Trophoblast cell (in vitro differentiated cells and primary cell): ENCODE data around the gene RASGEF1C.

Experiments
- DNase-seq, 2 donors: peaks; one replicate each; pipeline ENCODE4 v3.0.0-alpha.2; 2016
- H2AFZ ChIP-seq: 2 replicates; pipeline ENCODE4 v1.6.1; 2013; ENCODE audit warnings: low read length, moderate library complexity, mild to moderate bottlenecking; ENCODE audit not compliant: insufficient read depth, poor library complexity
- H2AK5ac ChIP-seq: 2 replicates; pipeline ENCODE4 v1.6.1; 2013; ENCODE audit warnings: mild to moderate bottlenecking, low read length
- H2BK120ac ChIP-seq: 2 replicates; pipeline ENCODE4 v1.6.1; 2013; ENCODE audit warnings: low read length, mild to moderate bottlenecking, moderate library complexity; ENCODE audit not compliant: insufficient read depth, poor library complexity
- H2BK12ac ChIP-seq: 2 replicates; pipeline ENCODE4 v1.6.1; 2013; ENCODE audit warnings: mild to moderate bottlenecking, low read length, moderate library complexity
- H2BK5ac ChIP-seq: 2 replicates; pipeline ENCODE4 v1.6.1; 2013; ENCODE audit warnings: low read length, low read depth, moderate library complexity, mild to moderate bottlenecking; ENCODE audit not compliant: poor library complexity
- H3K14ac ChIP-seq: 2 replicates; pipeline ENCODE4 v1.6.1; 2013; ENCODE audit warnings: mild to moderate bottlenecking, low read length
- H3K18ac ChIP-seq: 2 replicates; pipeline ENCODE4 v1.6.1; 2013; ENCODE audit warnings: mild to moderate bottlenecking, low read length
- H3K23ac ChIP-seq: 2 replicates; pipeline ENCODE4 v1.6.1; 2013; ENCODE audit warnings: low read length
- H3K27ac ChIP-seq: 2 replicates; pipeline ENCODE4 v1.5.1; 2013; ENCODE audit warnings: low read depth, mild to moderate bottlenecking, inconsistent platforms, low read length, moderate library complexity
- H3K27me3 ChIP-seq: 2 replicates; pipeline ENCODE4 v1.6.1; 2013; ENCODE audit warnings: inconsistent platforms, mild to moderate bottlenecking, low read length, moderate library complexity; ENCODE audit not compliant: insufficient read depth
- H3K36me3 ChIP-seq, 2 experiments: 1 replicate in 1 of 2; 2 replicates in 1 of 2; pipeline ENCODE4 v1.6.1; 2013; ENCODE audit warnings: low read length in 2 of 2, mild to moderate bottlenecking in 2 of 2, moderate library complexity in 1 of 2; ENCODE audit not compliant: insufficient read depth in 2 of 2, control insufficient read depth in 1 of 2
- H3K4ac ChIP-seq: 2 replicates; pipeline ENCODE4 v1.6.1; 2013; ENCODE audit warnings: low read depth, mild to moderate bottlenecking, low read length, moderate library complexity
- H3K4me1 ChIP-seq, 2 experiments: 1 replicate in 1 of 2; 2 replicates in 1 of 2; pipeline ENCODE4 v1.6.1; 2013; ENCODE audit warnings: low read length in 2 of 2, mild to moderate bottlenecking in 2 of 2, moderate library complexity in 1 of 2; ENCODE audit not compliant: insufficient read depth in 2 of 2, control insufficient read depth in 1 of 2
- H3K4me2 ChIP-seq: 2 replicates; pipeline ENCODE4 v1.6.1; 2013; ENCODE audit warnings: inconsistent platforms, mild to moderate bottlenecking, low read length, moderate library complexity
- H3K4me3 ChIP-seq: 2 replicates; pipeline ENCODE4 v1.5.1; 2013; ENCODE audit warnings: mild to moderate bottlenecking, low read depth, low read length, inconsistent platforms
- H3K79me1 ChIP-seq: one replicate; pipeline ENCODE4 v1.6.1; 2013; ENCODE audit warnings: low read length
- H3K79me2 ChIP-seq: 2 replicates; pipeline ENCODE4 v1.6.1; 2013; ENCODE audit warnings: low read length, mild to moderate bottlenecking; ENCODE audit not compliant: control insufficient read depth, insufficient read depth, poor library complexity
- H3K9ac ChIP-seq: 2 replicates; pipeline ENCODE4 v1.6.1; 2013; ENCODE audit warnings: mild to moderate bottlenecking, low read length
- H3K9me3 ChIP-seq: 2 replicates; pipeline ENCODE4 v1.6.1; 2013; ENCODE audit warnings: low read depth, mild to moderate bottlenecking, control low read depth, inconsistent platforms, low read length; ENCODE audit not compliant: insufficient read depth
- H4K12ac ChIP-seq: 2 replicates; pipeline ENCODE4 v1.6.1; 2013; ENCODE audit warnings: low read depth, mild to moderate bottlenecking, low read length, moderate library complexity
- H4K8ac ChIP-seq: 2 replicates; pipeline ENCODE4 v1.6.1; 2013; ENCODE audit warnings: low read depth, mild to moderate bottlenecking, low read length, moderate library complexity
- H4K91ac ChIP-seq: one replicate; pipeline ENCODE4 v1.6.1; 2013; ENCODE audit warnings: low read depth, mild to moderate bottlenecking, low read length, moderate library complexity
- WGBS: extraction: QIAGEN DNeasy Blood & Tissue Kit; methylation state at CpG from one replicate; pipeline ENCODE4 v1.1.7; 2013; ENCODE audit warnings: missing lambda C conversion rate; ENCODE audit not compliant: insufficient read length, insufficient coverage; ENCODE audit errors: extremely low coverage; 5-methylcytosine and 5-hydroxymethylcytosine counted together

Gene RASGEF1C

DNA sequence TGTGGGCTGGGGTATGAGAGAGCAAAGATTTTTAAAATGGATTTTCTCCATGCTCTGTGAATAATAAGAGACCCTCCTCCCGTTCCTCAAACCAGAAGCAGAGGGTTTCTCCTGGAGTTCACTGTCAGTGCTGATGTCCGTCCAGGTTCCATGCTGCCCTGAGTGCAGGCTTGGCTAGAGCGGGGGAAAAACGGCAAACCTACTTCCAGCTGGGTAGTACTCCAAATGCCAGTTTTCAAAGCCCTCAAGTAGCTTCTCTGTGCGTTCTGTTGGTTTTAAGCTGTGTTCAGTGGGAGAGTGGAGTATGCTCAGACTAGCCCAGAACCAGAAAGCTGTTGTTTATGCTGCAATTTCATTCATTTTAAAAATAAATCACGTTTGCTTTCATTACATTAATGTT lies 40.3 kb downstream of the RASGEF1C start:
- Histone ChIP-seq H3K18ac (no peak overlapping the region), H3K4ac (no peak overlapping the region), H2BK120ac (no peak overlapping the region), H2AFZ (no peak overlapping the region), H3K23ac (no peak overlapping the region), H3K14ac (no peak overlapping the region), H3K9ac (no peak overlapping the region), H3K4me1 (no peaks in the 10 kb centered on the region), H4K91ac (no peak overlapping the region), H3K79me2 (no peaks in the 10 kb centered on the region), H4K12ac (no peak overlapping the region), H3K27ac (no peak overlapping the region), H2BK5ac (no peak overlapping the region), H3K36me3 (no peaks in the 10 kb centered on the region), H2AK5ac (no peak overlapping the region), H2BK12ac (no peak overlapping the region), H3K9me3 (no peaks in the 10 kb centered on the region), H3K4me2 (no peak overlapping the region), H3K4me3 (no peak overlapping the region), H3K27me3 (no peaks in the 10 kb centered on the region), H4K8ac (no peak overlapping the region), H3K79me1 (no peaks in the 10 kb centered on the region)
- DNase-seq, result no peak
- no CpG with 5 or more reads among the region's 6 CpGs for WGBS

DNA sequence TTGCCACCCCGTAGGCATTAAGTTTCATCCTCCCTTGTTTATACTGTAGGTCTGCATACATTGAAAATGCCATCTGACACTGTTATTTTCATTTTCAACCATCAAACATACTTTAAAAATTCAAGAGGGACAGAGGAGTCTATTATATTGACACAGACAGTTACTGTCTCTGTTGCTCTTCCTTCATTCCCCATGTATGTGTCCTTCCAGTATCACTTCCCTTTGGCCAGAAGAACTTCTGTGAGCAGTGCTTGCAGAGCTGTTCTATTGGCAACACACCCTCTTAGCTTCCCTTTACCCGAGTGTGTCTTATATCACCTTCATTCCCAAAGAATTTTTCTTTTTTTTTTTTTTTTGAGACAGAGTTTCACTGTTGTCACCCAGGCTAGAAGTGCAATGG lies 42.8 kb downstream of the RASGEF1C start:
- H3K79me1 ChIP-seq, result no peaks in the 10 kb centered on the region
- H3K36me3 ChIP-seq, result no peaks in the 10 kb centered on the region
- no CpG with 5 or more reads among the region's 2 CpGs for WGBS
- no peak overlapping the region for H4K91ac ChIP-seq
- no peak overlapping the region for H3K4ac ChIP-seq
- no peak for DNase-seq
- H4K8ac ChIP-seq, result no peak overlapping the region
- H2BK120ac ChIP-seq, result no peak overlapping the region
- H2BK5ac ChIP-seq, result no peak overlapping the region
- no peak overlapping the region for H3K18ac ChIP-seq
- H2BK12ac ChIP-seq, result no peak overlapping the region
- no peaks in the 10 kb centered on the region for H3K9me3 ChIP-seq
- no peak overlapping the region for H2AK5ac ChIP-seq
- H3K79me2 ChIP-seq, result no peaks in the 10 kb centered on the region
- H4K12ac ChIP-seq, result no peak overlapping the region
- no peak overlapping the region for H3K9ac ChIP-seq
- no peak overlapping the region for H3K27ac ChIP-seq
- H3K14ac ChIP-seq, result no peak overlapping the region
- H3K27me3 ChIP-seq, result no peaks in the 10 kb centered on the region
- H2AFZ ChIP-seq, result no peak overlapping the region
- H3K23ac ChIP-seq, result no peak overlapping the region
- H3K4me1 ChIP-seq, result no peaks in the 10 kb centered on the region
- no peak overlapping the region for H3K4me3 ChIP-seq
- H3K4me2 ChIP-seq, result no peak overlapping the region

DNA sequence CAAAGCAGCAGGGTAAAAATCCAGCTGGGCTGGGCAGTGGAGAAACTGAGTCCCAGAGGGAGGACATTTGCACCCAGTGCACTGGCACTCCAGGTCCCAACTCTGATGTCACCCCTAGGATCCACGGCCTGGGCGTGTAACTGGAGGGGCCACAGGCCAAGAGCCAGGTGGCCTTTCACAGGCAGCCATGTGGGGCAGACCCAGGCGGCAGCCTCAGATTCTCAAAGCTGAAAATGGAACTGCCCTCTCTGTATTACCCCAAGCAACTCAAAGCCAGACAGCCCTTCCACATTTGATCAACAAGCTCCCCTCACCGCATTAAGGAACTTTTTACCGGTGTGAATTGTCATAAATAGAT lies 46.7 kb downstream of the RASGEF1C start:
- H3K79me2 ChIP-seq, result no peaks in the 10 kb centered on the region
- H2AK5ac ChIP-seq, result no peak overlapping the region
- H3K79me1 ChIP-seq, result no peaks in the 10 kb centered on the region
- no peaks in the 10 kb centered on the region for H3K36me3 ChIP-seq
- H2AFZ ChIP-seq, result no peak overlapping the region
- no peak overlapping the region for H4K12ac ChIP-seq
- no peak overlapping the region for H3K4ac ChIP-seq
- no CpG with 5 or more reads among the region's 5 CpGs for WGBS
- no peak overlapping the region for H3K18ac ChIP-seq
- no peak overlapping the region for H3K4me3 ChIP-seq
- H3K9ac ChIP-seq, result no peak overlapping the region
- no peak overlapping the region for H4K8ac ChIP-seq
- no peak overlapping the region for H3K4me2 ChIP-seq
- no peak overlapping the region for H3K14ac ChIP-seq
- no peak overlapping the region for H4K91ac ChIP-seq
- H3K9me3 ChIP-seq, result no peaks in the 10 kb centered on the region
- H3K4me1 ChIP-seq, result no peaks in the 10 kb centered on the region
- no peak overlapping the region for H2BK5ac ChIP-seq
- no peak overlapping the region for H2BK12ac ChIP-seq
- DNase-seq, result no peak
- no peak overlapping the region for H3K23ac ChIP-seq
- no peaks in the 10 kb centered on the region for H3K27me3 ChIP-seq
- no peak overlapping the region for H3K27ac ChIP-seq
- no peak overlapping the region for H2BK120ac ChIP-seq

DNA sequence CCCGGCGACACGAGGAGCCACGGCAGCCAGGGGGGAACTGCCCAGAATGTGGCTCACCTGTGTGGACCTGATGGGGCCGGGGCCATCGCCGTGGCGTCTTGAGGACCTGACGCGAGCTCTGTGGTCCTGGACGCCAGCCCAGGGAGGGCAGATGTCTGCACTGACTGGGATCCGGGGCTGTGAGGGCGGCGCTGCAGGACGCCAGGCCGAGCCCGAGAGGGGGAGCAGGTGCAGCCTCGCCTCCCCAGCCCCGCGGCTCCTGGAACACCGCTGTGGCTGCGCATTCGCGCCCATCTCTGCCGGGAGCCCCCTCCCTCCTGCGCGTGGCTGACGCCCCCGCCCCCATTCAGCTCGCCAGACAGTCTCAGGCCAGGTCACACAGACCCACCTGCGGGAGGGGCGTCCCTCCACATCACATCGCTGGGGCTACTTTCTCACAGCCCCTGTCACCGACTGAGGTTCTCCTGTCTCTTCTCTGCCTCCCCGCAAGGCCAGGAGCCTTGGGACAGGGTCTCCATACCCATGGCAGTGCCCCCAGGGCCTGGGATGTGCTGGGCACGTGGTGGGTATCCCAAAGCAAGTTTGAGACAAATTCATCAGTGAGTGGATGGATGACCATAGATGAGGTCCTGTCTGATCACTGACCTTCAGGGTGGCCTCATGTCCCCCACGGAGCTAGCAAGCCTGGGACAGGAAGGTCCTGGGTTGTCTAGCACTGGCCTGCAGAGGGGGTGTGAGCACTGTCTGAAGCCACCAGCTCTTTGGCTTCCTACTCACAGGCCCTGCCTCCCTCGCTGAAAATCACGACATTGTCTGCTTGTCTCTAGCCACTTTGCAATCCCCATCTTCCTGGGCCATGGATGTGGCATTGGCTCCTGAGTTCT lies 47.3 kb downstream of the RASGEF1C start:
- Histone ChIP-seq H2AFZ (no peak overlapping the region), H4K8ac (no peak overlapping the region), H2BK5ac (no peak overlapping the region), H4K12ac (no peak overlapping the region), H3K4ac (no peak overlapping the region), H3K27ac (no peak overlapping the region), H2BK120ac (no peak overlapping the region), H3K27me3 (no peaks in the 10 kb centered on the region), H3K23ac (no peak overlapping the region), H3K79me2 (no peaks in the 10 kb centered on the region), H3K79me1 (no peaks in the 10 kb centered on the region), H3K36me3 (no peaks in the 10 kb centered on the region), H3K18ac (no peak overlapping the region), H4K91ac (no peak overlapping the region), H2BK12ac (no peak overlapping the region), H3K9ac (no peak overlapping the region), H3K14ac (no peak overlapping the region), H2AK5ac (no peak overlapping the region), H3K4me2 (no peak overlapping the region), H3K9me3 (no peaks in the 10 kb centered on the region), H3K4me1 (no peaks in the 10 kb centered on the region), H3K4me3 (no peak overlapping the region)
- no CpG with 5 or more reads among the region's 39 CpGs for WGBS
- DNase-seq, result no peak
